Prostate gland (tissue), 2 donors: ENCODE data around the gene CARS2.
"Not testable (repeated sequence)": the region's sequence is repeated elsewhere in the genome, so short reads cannot be mapped to it uniquely, and the experiment has no call there.

Experiments
- POLR2A ChIP-seq: fragments of 450-650 bp; IDR thresholded peaks from one replicate; pipeline ENCODE4 v1.6.1; 2016; ENCODE audit warnings: antibody characterized with exemption, mild to moderate bottlenecking
- TF ChIP-seq, protein P1 (sequence below), 4 experiments: fragments of 200-600 bp in 2 of 4; fragments of 450-650 bp in 2 of 4; sonication (generic) in 2 of 4; IDR thresholded peaks; 1 replicate in 3 of 4; 2 replicates in 1 of 4; pipeline ENCODE4 v1.5.1; 2016 to 2019; ENCODE audit warnings: antibody characterized with exemption in 4 of 4, mild to moderate bottlenecking in 2 of 4, moderate library complexity in 2 of 4

GRCh38 chr13:110701061-110701460 lies 4.9 kb downstream of the CARS2 start:
- TF ChIP-seq, protein P1, sequence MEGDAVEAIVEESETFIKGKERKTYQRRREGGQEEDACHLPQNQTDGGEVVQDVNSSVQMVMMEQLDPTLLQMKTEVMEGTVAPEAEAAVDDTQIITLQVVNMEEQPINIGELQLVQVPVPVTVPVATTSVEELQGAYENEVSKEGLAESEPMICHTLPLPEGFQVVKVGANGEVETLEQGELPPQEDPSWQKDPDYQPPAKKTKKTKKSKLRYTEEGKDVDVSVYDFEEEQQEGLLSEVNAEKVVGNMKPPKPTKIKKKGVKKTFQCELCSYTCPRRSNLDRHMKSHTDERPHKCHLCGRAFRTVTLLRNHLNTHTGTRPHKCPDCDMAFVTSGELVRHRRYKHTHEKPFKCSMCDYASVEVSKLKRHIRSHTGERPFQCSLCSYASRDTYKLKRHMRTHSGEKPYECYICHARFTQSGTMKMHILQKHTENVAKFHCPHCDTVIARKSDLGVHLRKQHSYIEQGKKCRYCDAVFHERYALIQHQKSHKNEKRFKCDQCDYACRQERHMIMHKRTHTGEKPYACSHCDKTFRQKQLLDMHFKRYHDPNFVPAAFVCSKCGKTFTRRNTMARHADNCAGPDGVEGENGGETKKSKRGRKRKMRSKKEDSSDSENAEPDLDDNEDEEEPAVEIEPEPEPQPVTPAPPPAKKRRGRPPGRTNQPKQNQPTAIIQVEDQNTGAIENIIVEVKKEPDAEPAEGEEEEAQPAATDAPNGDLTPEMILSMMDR (IDR thresholded peaks at IDR 0.05), result not testable (repeated sequence)
- not testable (repeated sequence) for TF ChIP-seq POLR2A
